IMR-90 (cell line): ENCODE measurements around the gene RUSF1.
"Not testable (repeated sequence)": the region's sequence is repeated elsewhere in the genome, so short reads cannot be mapped to it uniquely, and the experiment has no call there.

Source experiments
- CEBPB ChIP-seq: IDR thresholded peaks from 2 replicates; pipeline ENCODE4 v1.6.1; 2012; ENCODE audit warnings: low read depth, low read length, improper control_type of control experiment
- POLR2A ChIP-seq: IDR thresholded peaks from 2 replicates; pipeline ENCODE4 v1.6.1; 2012; ENCODE audit warnings: mild to moderate bottlenecking, low read depth, low read length

DNA sequence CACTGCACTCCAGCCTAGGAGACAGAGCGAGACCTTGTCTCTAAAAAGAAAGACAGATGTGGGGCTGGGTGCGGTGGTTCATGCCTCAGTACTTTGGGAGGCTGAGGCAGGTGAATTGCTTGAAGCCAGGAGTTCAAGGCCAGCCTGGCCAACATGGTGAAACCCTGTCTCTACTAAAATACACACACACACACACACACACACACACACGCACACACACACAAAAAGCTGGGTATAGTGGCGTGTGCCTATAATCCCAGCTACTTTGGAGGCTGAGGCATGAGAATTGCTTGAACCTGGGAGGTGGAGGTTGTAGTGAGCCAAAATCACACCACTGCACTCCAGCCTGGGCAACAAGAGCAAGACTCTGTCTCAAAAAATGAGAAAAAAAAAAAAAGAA lies 24.1 kb downstream of the RUSF1 start:
- not testable (repeated sequence) for TF ChIP-seq POLR2A, CEBPB
